ENCODE measurements around the gene TOP3B.

TOP3B gene

GRCh38 chr22:21921729-21922128 is 60.9 kb downstream of the TOP3B start:
- Histone ChIP-seq H3K4me2 (ENCODE audit: low read length, poor library complexity, severe bottlenecking) (no peak overlapping the region), H3K18ac (ENCODE audit: low read depth in 1 of 2, low read length in 2 of 2) (no peak overlapping the region), H2AK5ac (ENCODE audit: low read length, severe bottlenecking) (no peak overlapping the region), H3K36me3 (ENCODE audit: control insufficient read depth in 1 of 2, insufficient read depth in 2 of 2, low read depth in 1 of 2, low read length in 2 of 2) (peaks cover 46 to 54% of the 10 kb centered on the region in 2 experiments), H2BK12ac (ENCODE audit: low read length in 2 of 2) (no peak overlapping the region), H4K91ac (ENCODE audit: low read length) (no peak overlapping the region), H3K23ac (ENCODE audit: low read length in 2 of 2) (no peak overlapping the region), H3K27ac (ENCODE audit: low read length, poor library complexity, severe bottlenecking) (no peak overlapping the region), H3K4me3 (ENCODE audit: insufficient read depth in 1 of 2, low read depth in 1 of 2, low read length in 2 of 2) (no peak overlapping the region), H2BK15ac (ENCODE audit: low read depth, poor library complexity, severe bottlenecking) (no peak overlapping the region), H4K8ac (ENCODE audit: low read length) (no peak overlapping the region), H2BK5ac (ENCODE audit: low read depth, low read length, poor library complexity, severe bottlenecking) (no peak overlapping the region), H2BK120ac (ENCODE audit: low read depth, low read length) (no peak overlapping the region), H3K27me3 (ENCODE audit: control insufficient read depth in 1 of 2, insufficient read depth in 1 of 2, low read length in 2 of 2) (no peaks in the 10 kb centered on the region), H3K14ac (ENCODE audit: low read length in 2 of 2) (no peak overlapping the region), H3K9ac (ENCODE audit: low read length) (no peak overlapping the region), H3K4ac (ENCODE audit: low read depth in 1 of 2, low read length in 2 of 2) (no peak overlapping the region), H3K79me1 (replicated peaks; ENCODE audit: low read length, poor library complexity, severe bottlenecking) (peaks cover 9% of the 10 kb centered on the region), H3K9me3 (ENCODE audit: control insufficient read depth, low read length) (no peaks in the 10 kb centered on the region), H3K4me1 (ENCODE audit: control insufficient read depth, insufficient read depth, low read depth, low read length) (peaks cover 21% of the 10 kb centered on the region), H2AFZ (ENCODE audit: low read depth, low read length) (no peak overlapping the region)
- WGBS = 85% methylated on average over 8 of the region's 8 CpGs
- no peak for DNase-seq

DNA sequence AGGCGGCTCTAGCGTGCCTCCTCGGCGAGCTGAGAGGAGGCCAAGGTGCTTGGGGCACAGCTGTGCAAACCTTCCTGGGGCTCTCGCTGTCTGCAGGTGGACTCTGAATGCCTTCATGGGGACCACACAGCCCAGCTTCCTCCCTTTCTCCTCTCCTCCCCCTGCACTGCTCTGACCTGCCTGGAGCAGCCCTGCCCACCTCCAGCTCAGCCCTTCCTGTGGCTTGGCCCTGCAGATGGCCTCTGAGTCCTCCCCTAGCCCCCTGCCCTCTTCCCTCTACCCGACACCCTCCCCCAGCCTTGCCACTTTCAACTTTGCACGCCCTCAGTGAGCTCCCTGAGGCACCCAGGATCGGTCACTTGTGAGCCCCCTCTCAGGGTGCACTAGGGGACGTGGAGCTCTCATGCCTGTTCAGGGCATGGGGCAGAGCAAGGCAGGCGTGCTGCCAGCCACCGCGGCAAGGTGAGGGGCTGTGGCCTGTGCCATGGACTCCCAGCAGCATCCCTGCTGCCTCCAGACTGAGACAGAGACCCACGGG is 61.3 kb downstream of the TOP3B start:
- Histone ChIP-seq H3K36me3 (ENCODE audit: control insufficient read depth in 1 of 2, insufficient read depth in 2 of 2, low read depth in 1 of 2, low read length in 2 of 2) (peaks cover 42 to 50% of the 10 kb centered on the region in 2 experiments), H3K4me2 (ENCODE audit: low read length, poor library complexity, severe bottlenecking) (no peak overlapping the region), H3K27ac (ENCODE audit: low read length, poor library complexity, severe bottlenecking) (no peak overlapping the region), H3K9ac (ENCODE audit: low read length) (no peak overlapping the region), H3K27me3 (ENCODE audit: control insufficient read depth in 1 of 2, insufficient read depth in 1 of 2, low read length in 2 of 2) (no peaks in the 10 kb centered on the region), H4K91ac (ENCODE audit: low read length) (no peak overlapping the region), H2BK15ac (ENCODE audit: low read depth, poor library complexity, severe bottlenecking) (no peak overlapping the region), H2BK12ac (ENCODE audit: low read length in 2 of 2) (no peak overlapping the region), H2AFZ (ENCODE audit: low read depth, low read length) (no peak overlapping the region), H3K23ac (ENCODE audit: low read length in 2 of 2) (no peak overlapping the region), H3K4ac (ENCODE audit: low read depth in 1 of 2, low read length in 2 of 2) (no peak overlapping the region), H3K14ac (ENCODE audit: low read length in 2 of 2) (no peak overlapping the region), H3K18ac (ENCODE audit: low read depth in 1 of 2, low read length in 2 of 2) (no peak overlapping the region), H2AK5ac (ENCODE audit: low read length, severe bottlenecking) (no peak overlapping the region), H3K4me3 (ENCODE audit: insufficient read depth in 1 of 2, low read depth in 1 of 2, low read length in 2 of 2) (no peak overlapping the region), H3K4me1 (ENCODE audit: control insufficient read depth, insufficient read depth, low read depth, low read length) (peaks cover 18% of the 10 kb centered on the region), H3K79me1 (replicated peaks; ENCODE audit: low read length, poor library complexity, severe bottlenecking) (peaks cover 7% of the 10 kb centered on the region), H3K9me3 (ENCODE audit: control insufficient read depth, low read length) (no peaks in the 10 kb centered on the region), H4K8ac (ENCODE audit: low read length) (no peak overlapping the region), H2BK5ac (ENCODE audit: low read depth, low read length, poor library complexity, severe bottlenecking) (no peak overlapping the region), H2BK120ac (ENCODE audit: low read depth, low read length) (no peak overlapping the region)
- no peak for DNase-seq
- WGBS = 88% methylated on average over 13 of the region's 13 CpGs

- Histone ChIP-seq H3K4ac (ENCODE audit: low read depth in 1 of 2, low read length in 2 of 2) (no peak overlapping the region), H3K9me3 (ENCODE audit: control insufficient read depth, low read length) (no peaks in the 10 kb centered on the region), H3K4me2 (ENCODE audit: low read length, poor library complexity, severe bottlenecking) (no peak overlapping the region), H2BK12ac (ENCODE audit: low read length in 2 of 2) (no peak overlapping the region), H3K36me3 (ENCODE audit: control insufficient read depth in 1 of 2, insufficient read depth in 2 of 2, low read depth in 1 of 2, low read length in 2 of 2) (peaks cover 39 to 45% of the 10 kb centered on the region in 2 experiments), H3K9ac (ENCODE audit: low read length) (no peak overlapping the region), H2BK5ac (ENCODE audit: low read depth, low read length, poor library complexity, severe bottlenecking) (peak overlapping the region; percentile 10), H3K23ac (ENCODE audit: low read length in 2 of 2) (no peak overlapping the region), H2AFZ (ENCODE audit: low read depth, low read length) (no peak overlapping the region), H3K27ac (ENCODE audit: low read length, poor library complexity, severe bottlenecking) (no peak overlapping the region), H2BK120ac (ENCODE audit: low read depth, low read length) (no peak overlapping the region), H3K18ac (ENCODE audit: low read depth in 1 of 2, low read length in 2 of 2) (no peak overlapping the region), H3K4me3 (ENCODE audit: insufficient read depth in 1 of 2, low read depth in 1 of 2, low read length in 2 of 2) (no peak overlapping the region), H4K8ac (ENCODE audit: low read length) (no peak overlapping the region), H2AK5ac (ENCODE audit: low read length, severe bottlenecking) (no peak overlapping the region), H3K4me1 (ENCODE audit: control insufficient read depth, insufficient read depth, low read depth, low read length) (peaks cover 14% of the 10 kb centered on the region), H3K79me1 (replicated peaks; ENCODE audit: low read length, poor library complexity, severe bottlenecking) (peaks cover 7% of the 10 kb centered on the region), H2BK15ac (ENCODE audit: low read depth, poor library complexity, severe bottlenecking) (no peak overlapping the region), H4K91ac (ENCODE audit: low read length) (no peak overlapping the region), H3K14ac (ENCODE audit: low read length in 2 of 2) (no peak overlapping the region), H3K27me3 (ENCODE audit: control insufficient read depth in 1 of 2, insufficient read depth in 1 of 2, low read length in 2 of 2) (no peaks in the 10 kb centered on the region)
- DNase-seq = no peak
- 95% methylated on average over 16 of the region's 16 CpGs for WGBS
Observed at GRCh38 chr22:21920341-21921183, 62.0 kb downstream of the TOP3B start.

DNA sequence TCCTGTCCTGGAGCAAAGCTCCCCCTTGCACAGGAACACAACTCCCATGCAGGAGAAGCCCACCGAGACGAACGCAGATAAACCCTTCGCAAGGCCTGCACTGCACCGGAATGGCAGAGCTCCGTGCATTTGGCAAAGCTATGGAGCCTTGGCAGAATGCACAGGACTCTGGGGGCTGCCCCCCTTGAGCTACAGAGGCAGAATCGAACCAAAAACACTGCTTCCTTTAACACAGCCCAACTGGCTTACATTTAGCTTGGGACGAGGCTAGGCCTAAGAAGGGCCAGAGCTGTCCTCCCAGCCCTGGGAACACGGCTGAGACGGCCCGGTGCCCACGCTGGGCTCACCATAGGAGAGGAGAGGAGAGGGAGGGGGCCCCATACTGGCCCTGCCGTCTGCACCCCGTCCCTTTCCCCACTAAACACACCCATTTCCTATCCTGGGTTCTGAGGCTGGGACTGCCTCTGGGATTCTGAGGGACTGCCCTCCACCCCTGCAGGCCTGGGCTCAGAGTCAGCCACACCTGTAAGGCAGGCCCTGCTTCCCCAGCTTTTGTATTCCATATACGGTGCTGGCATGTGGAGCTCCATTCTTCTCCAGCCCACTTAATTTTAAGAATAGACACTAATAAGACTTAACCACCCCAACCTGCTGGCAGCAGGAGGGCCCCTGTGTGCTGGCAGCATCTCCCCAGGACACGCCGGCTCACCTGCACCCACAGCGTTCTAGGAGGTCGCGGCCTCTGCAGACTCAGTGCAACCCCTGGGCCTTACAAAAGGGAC is 62.9 kb downstream of the TOP3B start:
- no peak overlapping the region for H2BK120ac ChIP-seq (ENCODE audit: low read depth, low read length)
- H3K18ac ChIP-seq (ENCODE audit: low read depth in 1 of 2, low read length in 2 of 2) = no peak overlapping the region
- H3K4me3 ChIP-seq (ENCODE audit: insufficient read depth in 1 of 2, low read depth in 1 of 2, low read length in 2 of 2) = no peak overlapping the region
- no peak for DNase-seq
- H3K27me3 ChIP-seq (ENCODE audit: control insufficient read depth in 1 of 2, insufficient read depth in 1 of 2, low read length in 2 of 2) = no peaks in the 10 kb centered on the region
- H3K4me2 ChIP-seq (ENCODE audit: low read length, poor library complexity, severe bottlenecking) = no peak overlapping the region
- H2AK5ac ChIP-seq (ENCODE audit: low read length, severe bottlenecking) = no peak overlapping the region
- 92% methylated on average over 20 of the region's 20 CpGs for WGBS
- H3K14ac ChIP-seq (ENCODE audit: low read length in 2 of 2) = no peak overlapping the region
- no peak overlapping the region for H4K8ac ChIP-seq (ENCODE audit: low read length)
- no peaks in the 10 kb centered on the region for H3K9me3 ChIP-seq (ENCODE audit: control insufficient read depth, low read length)
- no peak overlapping the region for H2BK15ac ChIP-seq (ENCODE audit: low read depth, poor library complexity, severe bottlenecking)
- H3K4me1 ChIP-seq (ENCODE audit: control insufficient read depth, insufficient read depth, low read depth, low read length) = peaks cover 11% of the 10 kb centered on the region
- no peak overlapping the region for H3K23ac ChIP-seq (ENCODE audit: low read length in 2 of 2)
- no peak overlapping the region for H3K27ac ChIP-seq (ENCODE audit: low read length, poor library complexity, severe bottlenecking)
- H2BK12ac ChIP-seq (ENCODE audit: low read length in 2 of 2) = no peak overlapping the region
- no peak overlapping the region for H4K91ac ChIP-seq (ENCODE audit: low read length)
- peak overlapping the region; percentile 10 for H2BK5ac ChIP-seq (ENCODE audit: low read depth, low read length, poor library complexity, severe bottlenecking)
- peaks cover 5% of the 10 kb centered on the region for H3K79me1 ChIP-seq (replicated peaks; ENCODE audit: low read length, poor library complexity, severe bottlenecking)
- no peak overlapping the region for H3K9ac ChIP-seq (ENCODE audit: low read length)
- peaks cover 34 to 43% of the 10 kb centered on the region in 2 experiments for H3K36me3 ChIP-seq (ENCODE audit: control insufficient read depth in 1 of 2, insufficient read depth in 2 of 2, low read depth in 1 of 2, low read length in 2 of 2)
- no peak overlapping the region for H3K4ac ChIP-seq (ENCODE audit: low read depth in 1 of 2, low read length in 2 of 2)
- H2AFZ ChIP-seq (ENCODE audit: low read depth, low read length) = no peak overlapping the region

All from mesenchymal stem cell (in vitro differentiated cells and primary cell).